Ishikawa (cell line): ENCODE measurements around the gene TPPP2.
A peak's percentile ranks its signal among the peaks of the same experiment; 100 is the strongest.

ENCODE experiments used
- CEBPB ChIP-seq: IDR thresholded peaks from 2 replicates; pipeline ENCODE4 v1.6.1; 2012
- CREB1 ChIP-seq: IDR thresholded peaks from 2 replicates; pipeline ENCODE4 v1.6.1; 2012; ENCODE audit warnings: low read depth
- EGR1 ChIP-seq: IDR thresholded peaks from 2 replicates; pipeline ENCODE4 v1.6.1; 2012
- EP300 ChIP-seq: IDR thresholded peaks from 2 replicates; pipeline ENCODE4 v1.6.1; 2012; ENCODE audit warnings: borderline replicate concordance
- FOXM1 ChIP-seq: IDR thresholded peaks from 2 replicates; pipeline ENCODE4 v1.6.1; 2012; ENCODE audit warnings: low read depth, borderline replicate concordance
- NFIC ChIP-seq: IDR thresholded peaks from 2 replicates; pipeline ENCODE4 v1.6.1; 2012
- RAD21 ChIP-seq: IDR thresholded peaks from 2 replicates; pipeline ENCODE4 v1.6.1; 2012; ENCODE audit warnings: low read depth
- REST ChIP-seq: IDR thresholded peaks from 2 replicates; pipeline ENCODE4 v1.6.1; 2012; ENCODE audit warnings: low read depth, mild to moderate bottlenecking
- TAF1 ChIP-seq: IDR thresholded peaks from 2 replicates; pipeline ENCODE4 v1.6.1; 2012; ENCODE audit warnings: low read depth, mild to moderate bottlenecking
- TCF12 ChIP-seq: IDR thresholded peaks from 2 replicates; pipeline ENCODE4 v1.6.1; 2012; ENCODE audit warnings: low read depth
- TEAD4 ChIP-seq: IDR thresholded peaks from 2 replicates; pipeline ENCODE4 v1.6.1; 2012
- YY1 ChIP-seq: IDR thresholded peaks from 2 replicates; pipeline ENCODE4 v1.6.1; 2012; ENCODE audit warnings: low read depth
- ZBTB7A ChIP-seq: IDR thresholded peaks from 2 replicates; pipeline ENCODE4 v1.6.1; 2012; ENCODE audit warnings: low read depth
- TF ChIP-seq, protein P1 (sequence below): IDR thresholded peaks from 2 replicates; pipeline ENCODE4 v1.6.1; 2012
- TF ChIP-seq, protein P2 (sequence below): IDR thresholded peaks from 2 replicates; pipeline ENCODE4 v1.6.1; 2012

Gene TPPP2

DNA sequence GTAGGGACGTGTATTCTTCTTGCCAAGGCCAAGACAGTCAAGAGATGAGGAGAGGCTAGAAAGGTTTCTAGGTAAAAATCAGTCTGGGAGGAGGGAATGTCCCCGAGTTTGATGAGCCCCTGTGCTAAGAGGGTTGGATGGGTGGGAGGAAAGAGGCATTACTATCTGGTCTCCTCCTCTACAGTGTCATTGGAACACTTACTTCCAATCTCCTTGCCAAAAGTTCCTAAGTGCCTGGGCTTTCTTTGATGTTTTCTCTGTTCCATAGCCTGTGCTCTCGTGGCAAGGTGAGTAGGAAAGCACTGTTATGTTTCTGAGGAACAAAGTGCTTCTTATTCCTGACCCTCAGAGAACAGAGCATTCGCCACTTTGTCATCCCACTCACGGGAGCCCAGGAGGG lies 4.7 kb downstream of the TPPP2 start, which contains the start of gene RNASE13:
Gene RNASE13, minus strand, starts transcription at position 101 of the 400 bp plus-strand sequence. CDS start 519 bp downstream, outside the sequence.
- TF ChIP-seq, protein P1, sequence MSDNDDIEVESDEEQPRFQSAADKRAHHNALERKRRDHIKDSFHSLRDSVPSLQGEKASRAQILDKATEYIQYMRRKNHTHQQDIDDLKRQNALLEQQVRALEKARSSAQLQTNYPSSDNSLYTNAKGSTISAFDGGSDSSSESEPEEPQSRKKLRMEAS: no peak
- TF ChIP-seq CREB1: no peak

GRCh38 chr14:21036751-21037150 lies 6.7 kb downstream of the TPPP2 start:
- TF ChIP-seq RAD21 (no peak), EP300 (no peak), ZBTB7A (no peak), REST (no peak), TAF1 (no peak), TCF12 (no peak), CEBPB (no peak), NFIC (no peak), YY1 (no peak), TEAD4 (no peak), EGR1 (no peak), FOXM1 (no peak)
- TF ChIP-seq, protein P2, sequence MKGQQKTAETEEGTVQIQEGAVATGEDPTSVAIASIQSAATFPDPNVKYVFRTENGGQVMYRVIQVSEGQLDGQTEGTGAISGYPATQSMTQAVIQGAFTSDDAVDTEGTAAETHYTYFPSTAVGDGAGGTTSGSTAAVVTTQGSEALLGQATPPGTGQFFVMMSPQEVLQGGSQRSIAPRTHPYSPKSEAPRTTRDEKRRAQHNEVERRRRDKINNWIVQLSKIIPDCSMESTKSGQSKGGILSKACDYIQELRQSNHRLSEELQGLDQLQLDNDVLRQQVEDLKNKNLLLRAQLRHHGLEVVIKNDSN: no peak
- TF ChIP-seq, protein P1: no peak

DNA sequence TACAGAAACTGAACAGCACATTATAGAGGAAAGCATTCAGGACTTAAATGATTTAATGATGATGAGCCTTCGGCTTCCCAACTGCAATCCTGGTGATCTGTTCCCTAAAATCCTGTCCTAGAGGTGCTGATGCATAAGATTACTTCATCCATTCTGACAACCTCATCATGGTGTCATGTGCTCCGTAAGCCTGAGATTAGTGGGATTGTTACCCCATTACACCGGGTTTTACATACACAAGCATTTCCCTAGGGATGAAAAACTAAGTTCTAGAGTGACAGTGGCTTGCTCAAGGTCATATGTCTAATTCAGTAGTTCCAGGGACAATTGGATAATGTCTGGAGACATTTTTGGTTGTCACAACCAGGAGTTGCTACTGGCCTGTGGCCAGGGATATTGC lies 7.1 kb downstream of the TPPP2 start:
- no peak for TF ChIP-seq YY1

GRCh38 chr14:21038441-21039422 lies 8.7 kb downstream of the TPPP2 start:
- no peak for TF ChIP-seq ZBTB7A
- no peak for TF ChIP-seq NFIC
- TF ChIP-seq YY1: no peak
- no peak for TF ChIP-seq FOXM1

DNA sequence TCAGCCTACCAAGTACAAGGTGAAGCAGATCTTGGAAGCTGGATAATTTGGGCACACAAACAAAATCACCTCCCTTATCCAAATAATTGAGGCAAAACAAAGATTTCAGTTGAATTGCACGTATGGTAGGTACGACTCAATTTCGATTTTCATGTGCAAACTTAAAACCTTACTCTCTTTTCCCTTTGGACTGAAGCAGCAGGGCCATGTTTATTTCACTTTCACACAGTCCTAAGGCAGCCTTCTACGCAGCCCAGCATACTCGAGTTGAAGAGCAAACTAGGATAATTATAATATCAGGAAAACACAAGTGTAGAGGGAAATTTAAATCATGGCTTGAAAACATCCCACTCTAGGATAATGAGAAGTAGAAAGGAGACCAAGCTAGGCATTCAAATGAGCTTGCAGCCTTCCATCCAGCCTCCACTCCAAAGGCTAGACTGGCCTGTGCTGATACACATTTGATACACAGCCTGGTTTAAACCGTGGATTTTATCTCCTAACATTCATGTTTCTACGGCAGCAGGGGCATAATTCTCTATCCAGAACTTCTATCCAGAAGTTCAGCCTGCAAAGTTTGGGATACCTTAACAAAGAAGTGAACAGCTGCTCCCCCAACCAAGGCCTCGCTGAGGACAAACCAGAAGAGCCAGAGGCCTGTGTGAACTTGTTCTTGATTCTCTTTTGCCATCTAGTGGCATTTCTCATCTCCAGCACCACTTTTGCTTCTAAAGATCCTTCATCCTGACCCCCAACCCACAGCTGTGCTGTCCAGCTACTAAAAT lies 9.8 kb downstream of the TPPP2 start:
- peak; percentile 77 for TF ChIP-seq RAD21
- TF ChIP-seq CREB1: no peak

- TF ChIP-seq CREB1 (no peak), ZBTB7A (no peak), FOXM1 (no peak), TAF1 (no peak), EGR1 (no peak), TCF12 (no peak), YY1 (no peak), REST (no peak), NFIC (no peak), TEAD4 (no peak)
- TF ChIP-seq, protein P1: no peak
- TF ChIP-seq, protein P2: no peak
Observed at GRCh38 chr14:21040370-21040925, 10.4 kb downstream of the TPPP2 start.
